ENCODE measurements around the gene ATP5ME.
"Not testable (repeated sequence)": the region's sequence is repeated elsewhere in the genome, so short reads cannot be mapped to it uniquely, and the experiment has no call there.

ATP5ME gene

DNA sequence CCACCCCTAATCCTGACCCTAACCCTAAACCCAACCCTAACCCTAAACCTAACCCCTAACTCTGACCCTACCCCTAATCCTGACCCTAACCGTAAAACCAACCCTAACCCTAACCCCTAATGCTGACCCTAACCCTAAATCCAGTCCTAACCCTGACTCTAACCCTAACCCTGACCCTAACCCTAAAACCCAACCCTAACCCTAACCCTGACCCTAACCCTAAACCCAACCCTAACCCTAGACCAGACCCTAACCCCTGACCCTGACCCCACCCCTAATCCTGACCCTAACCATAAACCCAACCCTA, 30.8 kb upstream of the ATP5ME start:
- no peak for DNase-seq

DNA sequence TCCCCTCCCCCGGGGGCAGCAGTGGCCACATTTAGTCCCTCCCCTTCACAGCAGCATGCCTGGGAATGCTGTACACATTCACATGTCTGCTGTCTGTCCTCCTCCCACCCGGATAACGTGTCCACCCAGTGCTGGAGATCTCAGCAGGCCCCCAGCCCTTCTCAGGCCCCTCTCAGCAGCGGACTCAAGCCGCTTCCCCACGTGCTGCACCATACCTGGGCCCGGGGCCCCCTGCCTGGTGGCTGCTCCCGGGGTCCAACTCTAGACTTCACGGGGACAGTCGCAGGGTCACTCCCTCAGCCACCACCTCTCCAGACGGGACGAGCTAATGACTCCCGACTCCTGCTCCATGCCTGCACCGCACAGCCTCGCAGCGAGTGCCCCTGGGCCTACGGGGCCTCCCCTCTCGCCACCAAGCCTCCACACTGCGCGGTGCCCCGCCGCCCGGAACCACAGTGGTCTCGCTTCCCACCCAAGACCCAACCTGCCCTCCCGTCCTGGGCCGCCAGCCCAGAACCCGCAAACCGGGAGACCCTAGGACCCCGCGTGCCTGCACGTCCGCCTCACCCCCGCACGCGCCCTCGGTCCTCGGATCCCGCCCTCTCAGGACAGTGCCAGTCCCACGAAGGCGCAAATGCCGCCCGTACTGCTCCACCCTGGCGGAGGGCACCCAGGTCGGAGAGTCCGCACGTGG, 30.3 kb upstream of the ATP5ME start:
- DNase-seq, result no peak

DNA sequence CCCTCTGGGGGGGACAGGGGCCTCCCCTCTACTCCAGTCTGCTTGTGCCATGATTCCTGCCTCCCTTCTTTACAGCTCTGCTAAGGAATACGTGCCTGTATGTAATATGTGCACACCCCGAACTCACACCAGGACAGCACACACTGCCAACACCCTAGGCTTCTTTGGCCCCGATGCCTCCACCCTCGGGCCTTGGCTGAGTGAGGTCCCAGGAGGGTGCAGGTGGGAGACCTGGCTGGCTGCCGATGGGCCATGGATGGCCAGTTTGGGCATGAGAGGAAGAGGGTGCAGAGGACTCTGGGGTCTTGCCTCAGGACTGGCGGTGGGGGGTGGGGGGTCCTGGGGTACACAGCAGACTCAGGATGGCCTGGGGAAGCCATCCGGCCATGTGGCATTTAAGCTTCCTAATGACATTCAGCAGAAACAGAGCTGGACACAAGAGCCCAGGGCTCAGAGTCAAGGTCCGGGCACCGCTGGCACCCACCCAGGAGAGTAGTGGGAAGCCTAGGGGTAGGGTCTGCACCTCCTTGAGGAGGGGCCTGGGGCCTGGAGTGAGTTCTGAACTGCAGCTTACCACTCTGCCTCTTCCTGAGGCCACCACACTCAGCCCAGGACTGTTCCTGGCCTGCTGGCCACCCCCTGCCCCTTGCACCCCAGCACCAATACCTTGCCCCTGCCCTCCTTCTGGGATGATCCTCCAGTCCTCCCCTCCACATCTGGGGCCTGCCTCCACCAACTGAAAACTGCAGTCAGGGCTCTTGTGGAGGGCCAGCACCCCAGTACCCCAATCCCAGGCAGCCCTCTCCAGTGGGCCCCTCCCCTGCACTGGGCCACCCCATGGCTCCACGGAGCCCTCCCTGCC, 29.5 kb upstream of the ATP5ME start:
- no peak for DNase-seq

DNA sequence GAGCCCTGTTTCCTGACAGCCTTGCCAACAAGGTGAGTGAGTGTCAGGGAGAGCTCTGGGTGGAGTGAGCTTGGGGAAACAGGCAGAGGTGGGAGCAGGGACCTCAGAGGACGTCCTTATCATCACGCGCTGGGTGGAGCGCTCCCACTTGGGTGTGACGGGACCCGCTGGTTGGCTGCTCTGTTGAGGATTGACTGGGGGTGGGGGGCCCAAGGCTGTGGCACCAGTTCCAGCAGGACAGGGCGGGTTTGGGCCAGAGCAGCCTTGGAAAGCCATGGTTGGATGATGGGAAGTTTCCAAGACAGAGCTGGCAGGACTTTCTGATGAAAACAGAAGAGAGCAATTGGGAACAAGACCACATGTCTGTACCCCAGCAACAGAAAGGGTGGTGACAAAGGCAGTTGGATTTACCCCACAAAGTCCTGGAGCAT, 28.6 kb upstream of the ATP5ME start:
- DNase-seq, result no peak

DNA sequence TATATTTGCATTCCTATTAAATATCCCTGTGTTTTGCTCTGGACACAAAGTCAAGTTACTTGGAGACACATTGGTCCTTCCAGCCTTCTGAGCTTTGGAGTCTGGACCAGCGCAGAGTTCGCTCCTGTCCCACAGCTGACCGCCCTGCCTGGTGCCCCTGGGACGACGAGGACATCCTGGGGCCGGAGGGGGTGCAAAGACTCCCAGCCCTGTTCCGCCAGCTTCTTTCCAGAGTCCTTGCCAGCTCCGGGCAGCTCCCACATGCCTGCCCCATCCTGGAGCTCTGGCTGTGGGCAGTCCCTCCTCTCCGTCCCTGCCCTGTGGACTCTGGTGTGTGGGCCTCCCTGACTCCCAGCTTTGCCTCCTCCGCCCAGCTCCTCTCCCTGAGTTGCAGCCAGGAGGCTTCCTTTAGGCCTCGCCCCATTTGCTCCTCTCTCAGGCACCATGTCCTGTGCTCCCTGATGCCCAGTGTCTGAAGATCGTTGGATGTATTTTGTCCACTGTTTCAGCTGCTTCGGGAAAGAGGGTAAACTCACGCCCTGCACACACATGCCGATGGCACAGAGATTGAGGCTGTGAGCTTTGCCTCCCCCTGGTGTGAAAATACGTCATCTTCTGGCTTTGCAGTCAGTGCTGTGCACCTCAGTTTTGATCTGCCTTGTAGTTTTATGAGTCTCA, 26.6 kb upstream of the ATP5ME start:
- DNase-seq, result no peak

DNA sequence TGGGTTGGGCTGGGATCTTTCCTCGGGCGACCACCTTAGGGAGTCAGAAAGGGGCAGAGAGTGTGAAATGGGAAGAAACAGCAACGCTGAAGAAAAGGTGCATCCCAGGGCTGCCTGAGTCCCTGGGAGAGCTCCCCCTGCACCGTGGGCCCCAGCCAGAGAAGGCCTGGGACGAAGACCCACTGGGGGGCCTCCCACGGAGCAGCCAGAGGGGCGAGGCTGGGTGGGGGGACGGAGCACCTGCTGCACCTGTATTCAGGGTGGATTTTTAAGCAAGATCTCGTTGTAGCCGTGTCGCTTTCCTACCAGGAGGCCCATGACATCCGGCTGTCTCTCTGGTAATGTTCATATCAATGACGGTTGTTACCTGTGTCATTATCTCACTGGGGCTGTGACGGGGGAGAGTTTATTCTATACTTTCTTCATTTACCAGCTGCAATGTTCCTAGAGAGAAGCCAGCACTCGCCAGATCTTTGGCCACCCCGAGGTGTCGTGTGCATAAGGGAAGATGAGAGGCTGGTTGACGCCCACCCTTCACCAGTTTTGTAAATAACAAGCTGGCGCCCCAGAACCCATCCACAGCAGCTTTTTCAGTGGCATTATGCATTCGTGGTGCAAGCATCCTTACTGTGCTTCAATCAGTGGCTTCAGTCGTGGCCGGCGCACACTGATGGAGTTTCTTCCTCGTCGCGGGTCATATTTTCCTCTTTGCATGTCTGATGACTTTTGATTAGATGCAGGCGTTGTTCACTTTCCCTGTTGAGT, 25.9 kb upstream of the ATP5ME start:
- no peak for DNase-seq

DNA sequence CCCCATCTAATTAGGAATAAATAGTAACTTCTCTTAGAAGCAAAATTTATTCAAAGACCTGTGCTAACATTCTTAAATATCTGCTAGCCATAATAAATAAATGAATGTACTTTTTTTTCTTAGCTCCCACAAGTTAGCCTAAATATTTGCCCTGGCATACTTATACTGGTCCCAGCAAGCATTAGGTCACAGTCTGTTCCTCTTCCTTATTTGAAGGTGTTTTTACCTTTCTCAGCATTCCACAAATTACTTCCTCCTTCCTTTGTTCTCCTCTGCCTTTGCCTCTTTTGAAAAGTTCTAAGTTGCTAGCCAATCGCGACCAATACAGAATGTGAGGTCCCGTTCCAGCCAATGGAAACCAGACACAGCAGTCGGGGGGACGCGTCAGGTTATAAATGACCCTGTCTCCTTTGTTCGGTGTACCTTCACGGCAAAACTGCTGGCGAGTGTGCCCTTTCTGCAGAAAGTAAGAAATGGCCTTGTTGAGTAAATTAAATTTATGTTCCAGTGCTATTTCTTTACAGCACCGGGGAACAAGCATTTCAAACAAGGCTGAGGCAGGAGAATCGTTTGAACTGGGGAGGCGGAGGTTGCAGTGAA, 20.4 kb upstream of the ATP5ME start:
- not testable (repeated sequence) for DNase-seq

DNA sequence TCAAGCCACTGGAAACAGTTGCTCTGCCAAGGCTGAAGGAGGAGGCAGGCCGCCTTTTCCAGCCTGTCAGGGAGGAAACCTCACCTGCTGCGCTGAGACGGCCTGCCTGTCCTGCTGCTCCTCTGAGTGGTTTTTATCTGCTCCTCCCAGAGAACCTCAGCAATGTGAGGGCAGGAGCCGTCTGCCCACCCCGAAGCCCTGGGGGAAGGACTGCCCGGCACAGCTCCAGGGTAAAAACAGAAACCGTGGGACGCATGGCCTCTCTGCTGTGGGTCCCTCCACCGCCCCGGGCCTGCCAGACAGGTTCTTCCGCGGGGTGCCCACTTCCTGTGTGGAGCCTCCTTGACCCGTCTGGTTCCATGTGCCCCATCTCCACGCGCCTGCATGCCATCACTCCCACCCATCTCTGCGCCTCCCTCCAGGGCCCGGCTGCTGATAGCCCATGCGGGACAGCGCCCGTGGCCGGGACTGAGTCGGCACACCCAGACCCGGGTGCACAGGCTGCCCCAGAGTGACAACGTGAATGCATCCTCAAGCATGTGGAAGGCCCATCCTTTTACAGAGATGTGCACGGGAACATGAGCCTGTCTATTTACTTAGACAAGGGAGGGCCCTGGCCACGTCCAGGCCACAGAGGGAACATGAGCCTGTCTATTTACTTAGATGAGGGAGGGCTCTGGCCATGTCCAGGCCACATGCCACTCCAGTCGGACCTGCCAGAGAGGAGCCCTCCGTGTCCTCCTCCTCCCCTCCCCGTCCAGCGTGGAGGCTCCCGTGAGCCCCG, 18.9 kb upstream of the ATP5ME start:
- DNase-seq, result no peak

DNA sequence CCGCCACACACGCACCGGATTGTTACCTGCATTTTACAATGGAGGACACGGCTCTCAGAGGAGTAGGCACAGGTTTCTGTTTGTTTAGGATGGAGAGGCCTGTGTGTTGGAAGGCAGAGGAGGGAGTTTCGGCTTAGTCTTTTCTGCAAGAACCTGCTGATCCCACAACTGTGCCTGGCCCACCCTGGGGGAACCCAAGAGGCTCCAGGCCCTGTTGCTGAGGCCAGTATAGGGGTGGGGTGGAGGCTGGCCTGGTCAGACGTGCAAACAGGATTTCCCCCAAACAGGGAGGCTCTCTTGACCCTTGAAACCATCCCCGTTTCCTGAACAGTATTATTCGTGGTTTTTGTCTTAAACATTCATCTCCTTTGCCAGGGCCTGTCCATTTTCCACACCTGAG, 15.6 kb upstream of the ATP5ME start:
- DNase-seq, result no peak

DNA sequence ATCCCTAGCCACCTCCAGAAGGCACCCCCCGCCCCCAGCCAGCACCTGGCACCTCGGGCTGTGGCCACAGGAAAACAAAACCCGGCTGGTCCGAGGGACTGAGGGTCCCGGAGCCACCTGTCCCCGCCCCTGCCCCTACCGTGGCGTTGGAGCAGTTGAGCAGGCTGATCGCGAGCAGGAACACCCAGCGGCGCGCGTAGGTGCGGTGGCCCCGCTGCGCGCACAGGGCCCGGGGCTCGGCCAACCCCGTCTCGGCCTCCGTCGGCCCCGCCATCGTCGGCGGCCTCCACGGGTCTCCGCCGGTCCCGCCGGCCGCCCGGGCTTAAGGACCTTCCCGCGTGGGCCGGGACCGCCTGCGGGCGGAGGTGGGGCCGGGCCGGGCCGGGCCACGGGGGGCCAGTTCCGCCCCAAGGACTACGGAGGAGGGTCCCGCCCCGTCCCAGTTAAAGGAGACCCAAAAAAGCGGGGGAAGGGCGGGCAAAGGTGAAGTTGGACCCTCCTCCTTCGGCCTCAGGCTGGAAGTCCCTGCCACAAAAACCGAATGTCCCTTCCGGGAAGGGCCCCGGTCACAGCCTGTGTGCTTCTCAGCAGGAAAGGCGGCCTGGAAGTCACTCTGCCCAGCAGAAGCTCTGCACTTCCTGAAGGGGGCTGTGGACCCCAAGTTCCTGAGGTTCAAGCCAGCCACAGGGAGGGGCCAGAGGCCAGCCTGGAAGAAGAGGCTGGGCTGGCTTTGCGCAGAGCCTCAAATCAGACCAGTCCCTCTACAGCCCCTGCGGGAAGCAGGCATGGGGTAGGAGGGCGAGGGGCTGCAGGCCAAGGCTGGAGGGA, 15.0 kb upstream of the ATP5ME start, which contains the start of gene SLC49A3:
SLC49A3 (minus strand) TSS at position 298 of the 828 bp plus-strand sequence; CDS start at position 274, 24 bp downstream.
- no peak for DNase-seq

DNA sequence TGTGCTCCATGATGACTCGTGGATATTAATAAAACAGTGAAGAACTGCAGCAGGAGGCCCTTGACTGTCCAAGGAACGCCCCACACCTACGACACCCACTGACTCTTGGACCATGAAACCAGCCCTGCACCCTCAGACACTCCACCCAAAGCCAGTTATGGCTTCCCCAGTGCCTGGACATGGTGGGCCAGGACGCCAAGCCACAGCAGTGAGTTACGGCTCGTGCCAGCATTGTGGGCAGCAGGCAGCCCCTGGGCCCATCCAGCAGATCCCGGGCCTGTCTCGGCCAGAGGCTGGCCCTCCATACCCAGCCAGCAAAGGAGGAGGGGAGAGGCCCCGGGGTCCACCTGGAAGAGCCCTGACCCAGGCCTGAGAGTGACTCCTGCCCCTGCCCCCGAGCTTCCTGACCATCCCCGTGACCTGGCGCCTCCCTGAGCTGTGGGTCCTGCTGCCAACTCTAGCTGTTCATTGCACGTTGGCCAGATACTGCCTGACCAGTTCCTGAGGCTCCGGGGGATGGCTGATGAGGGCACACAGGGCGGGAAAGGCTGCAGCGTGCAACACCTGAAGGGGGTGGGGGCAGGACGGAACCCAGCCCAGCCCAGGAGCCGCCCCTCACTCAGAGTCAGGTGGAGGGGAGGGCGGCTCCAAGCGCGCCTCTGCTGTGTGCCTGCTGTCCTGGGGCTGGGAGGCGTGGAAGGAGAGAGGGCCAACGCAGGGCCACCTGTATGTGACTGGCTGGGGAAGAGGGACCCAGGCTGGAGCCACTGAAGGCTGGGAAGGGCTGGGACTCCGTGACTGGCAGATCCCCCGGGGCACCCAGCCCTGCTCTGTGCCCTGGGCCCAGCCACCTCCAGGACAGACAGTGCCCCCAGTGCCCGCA, 14.1 kb upstream of the ATP5ME start:
- no peak for DNase-seq

DNA sequence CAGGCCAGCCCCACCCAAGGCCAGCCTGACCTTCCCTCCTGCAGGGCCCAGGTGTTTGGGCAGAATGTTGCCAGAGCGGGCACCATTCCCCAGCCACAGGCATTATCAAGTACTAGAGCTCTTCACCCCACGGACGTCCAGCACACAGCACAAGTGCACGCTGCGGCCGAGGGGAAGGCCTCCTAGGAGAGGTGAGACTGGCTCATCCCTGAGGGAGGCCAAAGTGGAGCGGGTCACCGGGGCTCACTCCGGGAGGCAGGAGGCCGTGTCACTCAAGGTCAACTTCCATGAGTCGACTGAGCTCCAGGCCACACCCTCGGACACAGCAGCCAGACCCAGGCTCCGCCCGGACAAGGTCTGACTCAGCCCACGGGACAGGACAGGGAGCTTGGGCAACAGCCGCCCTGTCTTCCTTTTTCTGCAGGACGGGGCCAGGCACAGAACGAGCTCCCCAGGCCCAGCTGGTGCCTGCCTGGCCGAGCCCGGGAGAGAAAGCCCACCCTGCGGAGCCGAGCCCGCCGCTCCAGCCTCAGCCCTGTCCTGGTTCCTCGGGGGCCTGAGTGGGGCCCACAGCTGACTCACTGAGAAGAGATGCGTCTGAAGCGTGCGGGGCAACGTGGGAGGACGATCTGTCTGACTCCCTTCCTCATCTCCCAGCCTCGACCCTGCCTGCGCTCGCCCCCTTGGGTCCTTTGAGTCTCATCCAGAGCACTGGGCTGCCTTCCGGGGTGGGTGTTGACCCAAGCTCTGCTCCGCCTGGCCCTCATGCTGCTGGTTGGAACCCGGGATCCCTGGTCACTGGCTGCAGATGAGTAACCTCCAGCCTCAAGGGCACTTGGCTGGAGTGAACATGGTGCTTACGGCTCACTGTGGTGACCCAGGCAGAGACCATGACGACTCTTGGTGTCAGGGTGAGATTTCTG, 13.2 kb upstream of the ATP5ME start:
- DNase-seq, result no peak

DNA sequence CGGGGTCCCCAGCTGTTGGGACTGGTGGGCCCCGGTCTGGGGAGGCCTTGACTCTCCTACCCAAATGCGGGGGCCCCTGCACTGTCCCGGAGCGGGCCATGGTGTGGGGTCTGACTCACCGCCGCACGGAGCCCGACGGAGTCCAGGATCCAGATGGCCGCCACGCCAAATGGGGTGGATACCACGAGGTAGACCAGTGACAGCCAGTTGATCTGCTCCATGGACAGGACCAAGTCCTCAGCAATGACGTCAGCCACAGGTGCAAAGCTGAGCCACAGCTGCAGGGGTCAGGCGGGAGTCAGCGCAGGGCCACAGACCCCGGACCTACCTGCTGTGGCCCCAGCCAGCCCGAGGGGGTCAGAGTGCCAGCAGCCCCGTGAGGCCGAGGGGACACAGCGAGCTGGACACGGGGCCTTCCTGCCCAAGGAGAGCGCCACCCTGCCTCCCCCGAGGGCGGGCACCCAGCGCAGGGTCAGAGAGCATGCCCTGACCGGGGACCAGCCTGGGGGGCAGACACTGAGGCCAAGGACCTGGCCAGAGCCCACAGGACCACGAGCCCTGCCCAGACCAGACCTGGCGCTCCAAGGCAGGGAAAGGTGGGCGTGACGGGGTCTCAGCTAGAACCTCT, 12.5 kb upstream of the ATP5ME start:
- no peak for DNase-seq

DNA sequence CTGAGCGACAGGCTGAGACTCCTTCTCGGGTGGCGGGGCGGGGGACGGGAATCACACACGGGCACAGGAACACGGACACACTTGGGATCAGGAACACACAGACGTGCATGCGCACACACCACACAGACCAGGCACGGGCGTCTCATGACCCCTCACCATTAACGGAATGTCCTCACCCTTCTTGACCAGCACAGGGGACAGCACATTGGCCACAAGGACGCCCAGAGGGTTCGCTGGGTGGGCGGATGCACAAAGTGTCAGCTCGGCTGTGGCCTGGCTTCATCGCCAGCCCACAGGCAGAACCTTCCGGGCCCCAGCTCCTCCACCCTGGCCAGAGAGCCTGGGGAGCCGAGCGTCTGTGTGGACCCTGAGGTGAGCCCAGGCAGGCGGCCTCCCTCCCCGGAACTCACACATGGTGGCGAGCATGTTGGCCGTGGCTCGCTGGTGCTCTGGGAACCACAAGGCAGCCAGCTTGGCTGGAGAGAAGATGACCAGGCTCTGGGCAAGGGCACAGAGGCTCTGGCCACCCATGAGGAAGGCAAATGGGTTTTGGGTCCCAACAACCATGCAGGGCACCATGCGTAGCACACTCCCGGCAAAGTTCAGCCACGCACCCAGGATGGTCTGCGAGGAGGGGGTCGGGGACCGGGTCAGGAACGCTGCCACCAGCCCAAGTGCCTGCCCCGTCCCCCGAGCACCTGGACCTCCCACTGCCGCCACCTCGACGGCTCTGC, 11.8 kb upstream of the ATP5ME start:
- no peak for DNase-seq

DNA sequence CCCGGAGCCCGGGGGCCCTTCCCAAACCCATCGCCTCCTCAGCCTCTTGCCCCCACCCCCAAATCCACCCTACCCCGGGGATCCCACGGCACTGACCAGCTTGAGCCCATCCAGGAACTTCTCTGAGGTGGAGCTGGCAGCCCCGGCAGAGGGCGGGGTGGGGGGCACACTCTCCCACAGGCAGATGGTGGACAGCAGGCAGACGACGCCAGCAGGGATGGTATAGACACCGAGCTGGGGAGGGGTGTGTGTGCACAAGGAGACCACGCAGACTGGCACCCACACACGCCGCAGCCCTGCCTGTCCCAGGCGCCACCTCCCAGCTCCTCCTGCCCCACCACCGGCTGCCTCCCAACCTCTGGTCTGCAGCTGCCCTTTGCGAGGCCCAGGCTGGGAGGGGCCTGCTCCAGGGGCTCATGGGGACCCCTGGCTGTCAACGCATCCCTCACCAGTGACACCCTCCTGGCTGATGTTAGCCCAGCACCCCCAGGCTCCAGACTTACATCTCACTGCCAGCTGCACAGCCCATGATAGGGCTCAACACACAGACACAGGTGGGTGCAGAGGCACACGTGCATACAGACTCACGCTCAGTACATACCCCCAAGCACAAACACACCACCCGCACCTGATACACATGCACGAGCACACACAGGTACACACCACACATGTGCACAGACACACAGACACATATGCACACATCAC, 10.7 kb upstream of the ATP5ME start:
- no peak for DNase-seq

DNA sequence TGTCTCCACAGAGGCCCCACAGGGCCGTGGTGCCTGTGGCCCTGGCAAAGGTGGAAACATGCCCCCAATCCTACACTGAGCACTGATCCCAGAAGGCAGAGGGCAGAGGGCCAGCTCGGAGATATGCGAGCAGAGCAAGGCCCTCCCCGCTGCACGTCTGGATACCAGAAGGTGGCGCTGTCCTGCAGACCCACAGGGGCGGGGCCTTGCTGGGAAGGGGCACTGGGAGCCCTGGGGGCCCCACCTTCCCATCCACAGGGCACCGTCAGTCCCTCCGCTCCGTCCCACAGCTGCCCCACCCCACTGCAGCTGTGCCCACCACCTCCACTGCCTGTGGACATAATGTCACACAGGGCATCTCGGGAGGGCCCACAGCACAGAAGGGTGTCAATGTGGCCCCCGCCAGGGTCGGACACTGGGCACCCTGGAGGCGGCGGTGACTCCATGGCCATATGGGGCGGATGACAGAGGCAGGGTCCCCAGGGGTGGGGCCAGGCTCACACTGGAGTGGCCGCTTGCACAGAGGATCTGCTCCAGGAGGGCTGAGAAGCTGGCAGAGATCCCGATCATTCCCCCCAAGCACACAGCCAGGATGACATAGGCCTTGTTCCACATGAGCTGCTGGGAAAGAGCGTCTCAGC, 10.0 kb upstream of the ATP5ME start:
- no peak for DNase-seq

All from stimulated activated CD4-positive, alpha-beta T cell treated with anti-CD3 and anti-CD28 coated beads, Interleukin-4, amount 100 ng/mL, for 4 hours (primary cell).